ENCODE results near the gene DNM3.

DNM3 gene

GRCh38 chr1:171849245-171849898 lies 8.1 kb downstream of the DNM3 start:
- no peaks in the 10 kb centered on the region for H3K4me1 ChIP-seq (ENCODE audit: control insufficient read depth, insufficient read depth, low read length)
- H3K9ac ChIP-seq (ENCODE audit: low read length in 2 of 2): no peak overlapping the region
- H3K27me3 ChIP-seq (ENCODE audit: control insufficient read depth in 1 of 2, insufficient read depth in 2 of 2, low read length in 2 of 2): no peaks in the 10 kb centered on the region
- no peaks in the 10 kb centered on the region for H3K9me3 ChIP-seq (ENCODE audit: control insufficient read depth in 2 of 2, low read length in 2 of 2)
- H3K4me3 ChIP-seq (ENCODE audit: low read length in 2 of 2): no peak overlapping the region
- no peaks in the 10 kb centered on the region for H3K36me3 ChIP-seq (ENCODE audit: control insufficient read depth in 2 of 2, insufficient read depth in 2 of 2, low read length in 2 of 2)
- H3K27ac ChIP-seq (ENCODE audit: low read length): no peak overlapping the region

GRCh38 chr1:171850651-171851350 lies 9.5 kb downstream of the DNM3 start:
- Histone ChIP-seq H3K4me1 (ENCODE audit: control insufficient read depth, insufficient read depth, low read length) (no peaks in the 10 kb centered on the region), H3K9me3 (ENCODE audit: control insufficient read depth in 2 of 2, low read length in 2 of 2) (no peaks in the 10 kb centered on the region), H3K27ac (ENCODE audit: low read length) (no peak overlapping the region), H3K4me3 (ENCODE audit: low read length in 2 of 2) (no peak overlapping the region), H3K36me3 (ENCODE audit: control insufficient read depth in 2 of 2, insufficient read depth in 2 of 2, low read length in 2 of 2) (no peaks in the 10 kb centered on the region), H3K9ac (ENCODE audit: low read length in 2 of 2) (no peak overlapping the region), H3K27me3 (ENCODE audit: control insufficient read depth in 1 of 2, insufficient read depth in 2 of 2, low read length in 2 of 2) (no peaks in the 10 kb centered on the region)

- Histone ChIP-seq H3K27me3 (ENCODE audit: control insufficient read depth in 1 of 2, insufficient read depth in 2 of 2, low read length in 2 of 2) (no peaks in the 10 kb centered on the region), H3K27ac (ENCODE audit: low read length) (no peak overlapping the region), H3K36me3 (ENCODE audit: control insufficient read depth in 2 of 2, insufficient read depth in 2 of 2, low read length in 2 of 2) (no peaks in the 10 kb centered on the region), H3K4me1 (ENCODE audit: control insufficient read depth, insufficient read depth, low read length) (no peaks in the 10 kb centered on the region), H3K9ac (ENCODE audit: low read length in 2 of 2) (no peak overlapping the region), H3K4me3 (ENCODE audit: low read length in 2 of 2) (no peak overlapping the region), H3K9me3 (ENCODE audit: control insufficient read depth in 2 of 2, low read length in 2 of 2) (no peaks in the 10 kb centered on the region)
Measured at GRCh38 chr1:171852272-171852671, 11.0 kb downstream of the DNM3 start.

- no peak overlapping the region for H3K4me3 ChIP-seq (ENCODE audit: low read length in 2 of 2)
- H3K4me1 ChIP-seq (ENCODE audit: control insufficient read depth, insufficient read depth, low read length): no peaks in the 10 kb centered on the region
- H3K27me3 ChIP-seq (ENCODE audit: control insufficient read depth in 1 of 2, insufficient read depth in 2 of 2, low read length in 2 of 2): no peaks in the 10 kb centered on the region
- H3K36me3 ChIP-seq (ENCODE audit: control insufficient read depth in 2 of 2, insufficient read depth in 2 of 2, low read length in 2 of 2): no peaks in the 10 kb centered on the region
- H3K9ac ChIP-seq (ENCODE audit: low read length in 2 of 2): no peak overlapping the region
- no peak overlapping the region for H3K27ac ChIP-seq (ENCODE audit: low read length)
- H3K9me3 ChIP-seq (ENCODE audit: control insufficient read depth in 2 of 2, low read length in 2 of 2): no peaks in the 10 kb centered on the region
Measured at GRCh38 chr1:171855381-171855780, 14.1 kb downstream of the DNM3 start.

- H3K36me3 ChIP-seq (ENCODE audit: control insufficient read depth in 2 of 2, insufficient read depth in 2 of 2, low read length in 2 of 2): no peaks in the 10 kb centered on the region
- no peak overlapping the region for H3K9ac ChIP-seq (ENCODE audit: low read length in 2 of 2)
- H3K27ac ChIP-seq (ENCODE audit: low read length): no peak overlapping the region
- H3K9me3 ChIP-seq (ENCODE audit: control insufficient read depth in 2 of 2, low read length in 2 of 2): no peaks in the 10 kb centered on the region
- H3K4me3 ChIP-seq (ENCODE audit: low read length in 2 of 2): no peak overlapping the region
- no peaks in the 10 kb centered on the region for H3K4me1 ChIP-seq (ENCODE audit: control insufficient read depth, insufficient read depth, low read length)
- H3K27me3 ChIP-seq (ENCODE audit: control insufficient read depth in 1 of 2, insufficient read depth in 2 of 2, low read length in 2 of 2): no peaks in the 10 kb centered on the region
Measured at GRCh38 chr1:171858696-171859095, 17.4 kb downstream of the DNM3 start.

- H3K36me3 ChIP-seq (ENCODE audit: control insufficient read depth in 2 of 2, insufficient read depth in 2 of 2, low read length in 2 of 2): no peaks in the 10 kb centered on the region
- no peak overlapping the region for H3K9ac ChIP-seq (ENCODE audit: low read length in 2 of 2)
- H3K9me3 ChIP-seq (ENCODE audit: control insufficient read depth in 2 of 2, low read length in 2 of 2): no peaks in the 10 kb centered on the region
- H3K4me3 ChIP-seq (ENCODE audit: low read length in 2 of 2): no peak overlapping the region
- no peak overlapping the region for H3K27ac ChIP-seq (ENCODE audit: low read length)
- H3K27me3 ChIP-seq (ENCODE audit: control insufficient read depth in 1 of 2, insufficient read depth in 2 of 2, low read length in 2 of 2): no peaks in the 10 kb centered on the region
- H3K4me1 ChIP-seq (ENCODE audit: control insufficient read depth, insufficient read depth, low read length): no peaks in the 10 kb centered on the region
Measured at GRCh38 chr1:171860696-171861095, 19.4 kb downstream of the DNM3 start.

GRCh38 chr1:171863531-171863930 lies 22.2 kb downstream of the DNM3 start:
- no peaks in the 10 kb centered on the region for H3K9me3 ChIP-seq (ENCODE audit: control insufficient read depth in 2 of 2, low read length in 2 of 2)
- no peaks in the 10 kb centered on the region for H3K27me3 ChIP-seq (ENCODE audit: control insufficient read depth in 1 of 2, insufficient read depth in 2 of 2, low read length in 2 of 2)
- H3K9ac ChIP-seq (ENCODE audit: low read length in 2 of 2): no peak overlapping the region
- no peaks in the 10 kb centered on the region for H3K36me3 ChIP-seq (ENCODE audit: control insufficient read depth in 2 of 2, insufficient read depth in 2 of 2, low read length in 2 of 2)
- H3K27ac ChIP-seq (ENCODE audit: low read length): no peak overlapping the region
- no peak overlapping the region for H3K4me3 ChIP-seq (ENCODE audit: low read length in 2 of 2)
- H3K4me1 ChIP-seq (ENCODE audit: control insufficient read depth, insufficient read depth, low read length): no peaks in the 10 kb centered on the region

GRCh38 chr1:171864308-171864707 lies 23.0 kb downstream of the DNM3 start:
- Histone ChIP-seq H3K4me3 (ENCODE audit: low read length in 2 of 2) (no peak overlapping the region), H3K9ac (ENCODE audit: low read length in 2 of 2) (no peak overlapping the region), H3K36me3 (ENCODE audit: control insufficient read depth in 2 of 2, insufficient read depth in 2 of 2, low read length in 2 of 2) (no peaks in the 10 kb centered on the region), H3K27me3 (ENCODE audit: control insufficient read depth in 1 of 2, insufficient read depth in 2 of 2, low read length in 2 of 2) (no peaks in the 10 kb centered on the region), H3K4me1 (ENCODE audit: control insufficient read depth, insufficient read depth, low read length) (no peaks in the 10 kb centered on the region), H3K27ac (ENCODE audit: low read length) (no peak overlapping the region), H3K9me3 (ENCODE audit: control insufficient read depth in 2 of 2, low read length in 2 of 2) (no peaks in the 10 kb centered on the region)

- H3K27me3 ChIP-seq (ENCODE audit: control insufficient read depth in 1 of 2, insufficient read depth in 2 of 2, low read length in 2 of 2): no peaks in the 10 kb centered on the region
- no peak overlapping the region for H3K9ac ChIP-seq (ENCODE audit: low read length in 2 of 2)
- H3K9me3 ChIP-seq (ENCODE audit: control insufficient read depth in 2 of 2, low read length in 2 of 2): no peaks in the 10 kb centered on the region
- H3K27ac ChIP-seq (ENCODE audit: low read length): no peak overlapping the region
- no peak overlapping the region for H3K4me3 ChIP-seq (ENCODE audit: low read length in 2 of 2)
- no peaks in the 10 kb centered on the region for H3K36me3 ChIP-seq (ENCODE audit: control insufficient read depth in 2 of 2, insufficient read depth in 2 of 2, low read length in 2 of 2)
- H3K4me1 ChIP-seq (ENCODE audit: control insufficient read depth, insufficient read depth, low read length): no peaks in the 10 kb centered on the region
Measured at GRCh38 chr1:171865106-171865505, 23.8 kb downstream of the DNM3 start.

GRCh38 chr1:171867236-171867635 lies 25.9 kb downstream of the DNM3 start:
- H3K36me3 ChIP-seq (ENCODE audit: control insufficient read depth in 2 of 2, insufficient read depth in 2 of 2, low read length in 2 of 2): no peaks in the 10 kb centered on the region
- H3K9ac ChIP-seq (ENCODE audit: low read length in 2 of 2): no peak overlapping the region
- no peaks in the 10 kb centered on the region for H3K27me3 ChIP-seq (ENCODE audit: control insufficient read depth in 1 of 2, insufficient read depth in 2 of 2, low read length in 2 of 2)
- H3K27ac ChIP-seq (ENCODE audit: low read length): no peak overlapping the region
- H3K4me1 ChIP-seq (ENCODE audit: control insufficient read depth, insufficient read depth, low read length): no peaks in the 10 kb centered on the region
- H3K9me3 ChIP-seq (ENCODE audit: control insufficient read depth in 2 of 2, low read length in 2 of 2): no peaks in the 10 kb centered on the region
- H3K4me3 ChIP-seq (ENCODE audit: low read length in 2 of 2): no peak overlapping the region

- Histone ChIP-seq H3K4me3 (ENCODE audit: low read length in 2 of 2) (no peak overlapping the region), H3K9me3 (ENCODE audit: control insufficient read depth in 2 of 2, low read length in 2 of 2) (no peaks in the 10 kb centered on the region), H3K36me3 (ENCODE audit: control insufficient read depth in 2 of 2, insufficient read depth in 2 of 2, low read length in 2 of 2) (no peaks in the 10 kb centered on the region), H3K27ac (ENCODE audit: low read length) (no peak overlapping the region), H3K4me1 (ENCODE audit: control insufficient read depth, insufficient read depth, low read length) (no peaks in the 10 kb centered on the region), H3K27me3 (ENCODE audit: control insufficient read depth in 1 of 2, insufficient read depth in 2 of 2, low read length in 2 of 2) (no peaks in the 10 kb centered on the region), H3K9ac (ENCODE audit: low read length in 2 of 2) (no peak overlapping the region)
Measured at GRCh38 chr1:171868217-171868803, 27.0 kb downstream of the DNM3 start.
